Measurements from ENCODE around the gene C6orf47.

- TF ChIP-seq CTCF (IDR thresholded peaks at IDR 0.05 in 4 of 5, conservative IDR thresholded peaks at IDR 0.05 in 1 of 5) = no peak
- TF ChIP-seq POLR2A (IDR thresholded peaks at IDR 0.05) = no peak
These were observed 43.6 kb downstream of the C6orf47 start for GRCh38 chr6:31617010-31617409.

Measured in gastrocnemius medialis (tissue), 4 donors.